PC-3 (cell line): ENCODE results near the gene MMS19.

Experiments used
- EZH2 ChIP-seq: fragments of 300-600 bp; sonication (generic); IDR thresholded peaks from one replicate; pipeline ENCODE4 v1.6.1; 2017; ENCODE audit warnings: antibody characterized with exemption, mild to moderate bottlenecking, low read length; ENCODE audit not compliant: unreplicated experiment
- EZH2phosphoT487 ChIP-seq: fragments of 300-600 bp; sonication (generic); IDR thresholded peaks from 2 replicates; pipeline ENCODE4 v1.6.1; 2018; ENCODE audit warnings: mild to moderate bottlenecking, antibody characterized with exemption, low read length, borderline replicate concordance
- TF ChIP-seq, protein P1 (sequence below): fragments of 300-600 bp; sonication (generic); conservative IDR thresholded peaks from 2 replicates; pipeline ENCODE4 v1.5.1; 2017; ENCODE audit warnings: antibody characterized with exemption, low read depth, mild to moderate bottlenecking, low read length

DNA sequence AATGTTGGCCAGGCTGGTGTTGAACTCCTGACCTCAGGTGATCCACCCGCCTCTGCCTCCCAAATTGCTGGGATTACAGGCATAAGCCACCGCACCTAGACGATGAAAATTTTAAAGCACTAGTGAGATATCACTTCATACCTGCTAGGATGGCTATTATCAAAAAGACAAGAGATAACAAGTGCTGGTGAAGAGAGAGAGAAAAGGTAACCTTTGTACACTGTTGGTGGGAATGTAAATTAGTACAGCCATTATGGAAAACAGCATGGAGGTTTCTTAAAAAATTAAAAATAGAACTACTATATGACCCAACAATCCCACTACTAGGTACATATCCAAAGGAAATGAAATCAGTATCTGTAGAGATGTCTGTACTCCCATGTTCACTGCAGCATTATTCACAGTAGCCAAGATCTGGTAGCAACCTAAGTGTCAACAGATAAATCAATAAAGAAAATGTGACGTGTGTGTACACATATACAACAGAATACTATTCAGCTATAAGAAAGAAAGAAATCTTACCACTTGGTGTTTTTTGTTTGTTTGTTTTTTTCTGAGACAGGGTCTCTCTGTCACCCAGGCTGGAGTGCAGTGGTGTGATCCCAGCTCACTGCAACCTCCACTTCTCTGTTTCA lies 12.5 kb downstream of the MMS19 start:
- TF ChIP-seq, protein P1, sequence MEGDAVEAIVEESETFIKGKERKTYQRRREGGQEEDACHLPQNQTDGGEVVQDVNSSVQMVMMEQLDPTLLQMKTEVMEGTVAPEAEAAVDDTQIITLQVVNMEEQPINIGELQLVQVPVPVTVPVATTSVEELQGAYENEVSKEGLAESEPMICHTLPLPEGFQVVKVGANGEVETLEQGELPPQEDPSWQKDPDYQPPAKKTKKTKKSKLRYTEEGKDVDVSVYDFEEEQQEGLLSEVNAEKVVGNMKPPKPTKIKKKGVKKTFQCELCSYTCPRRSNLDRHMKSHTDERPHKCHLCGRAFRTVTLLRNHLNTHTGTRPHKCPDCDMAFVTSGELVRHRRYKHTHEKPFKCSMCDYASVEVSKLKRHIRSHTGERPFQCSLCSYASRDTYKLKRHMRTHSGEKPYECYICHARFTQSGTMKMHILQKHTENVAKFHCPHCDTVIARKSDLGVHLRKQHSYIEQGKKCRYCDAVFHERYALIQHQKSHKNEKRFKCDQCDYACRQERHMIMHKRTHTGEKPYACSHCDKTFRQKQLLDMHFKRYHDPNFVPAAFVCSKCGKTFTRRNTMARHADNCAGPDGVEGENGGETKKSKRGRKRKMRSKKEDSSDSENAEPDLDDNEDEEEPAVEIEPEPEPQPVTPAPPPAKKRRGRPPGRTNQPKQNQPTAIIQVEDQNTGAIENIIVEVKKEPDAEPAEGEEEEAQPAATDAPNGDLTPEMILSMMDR = no peak
- TF ChIP-seq EZH2phosphoT487 (no peak), EZH2 (no peak)
